RWPE1 (cell line): ENCODE measurements around the gene DCUN1D2.
"Not testable (repeated sequence)": the region's sequence is repeated elsewhere in the genome, so short reads cannot be mapped to it uniquely, and the experiment has no call there.

Experiments used
- CTCF ChIA-PET: fragments of 350-600 bp; sonication (Branson Sonifier 250); formaldehyde crosslinking; extraction: SDS; loops from one replicate; lab custom pipeline; 2021; lab: Yijun Ruan, JAX
- POLR2A ChIA-PET: fragments of 400-600 bp; formaldehyde crosslinking; extraction: SDS; loops from one replicate; lab custom pipeline; 2020; ENCODE audit warnings: antibody characterized with exemption; ENCODE audit not compliant: low non-redundant PET; lab: Yijun Ruan, JAX
- DNase-seq: peaks from one replicate; pipeline ENCODE4 v3.0.0; 2012; ENCODE audit warnings: low spot score
- H3K27ac ChIP-seq: fragments of 450-650 bp; 2 replicates; pipeline ENCODE4 v1.5.1; 2017
- CTCF ChIP-seq: fragments of 450-650 bp; conservative IDR thresholded peaks from 2 replicates; pipeline ENCODE4 v1.5.1; 2017; ENCODE audit warnings: low read depth, mild to moderate bottlenecking

The DCUN1D2 gene

GRCh38 chr13:113450861-113451620, 39.5 kb downstream of the DCUN1D2 start:
- POLR2A ChIA-PET, result not testable (repeated sequence)
- CTCF ChIA-PET, result interaction anchor here (0.7 to 1.0 kb wide), 3 partner anchors 40 to 416 kb away, joined by 3 read pairs; no protein-coding TSS in a partner anchor

GRCh38 chr13:113450348-113450744, 40.2 kb downstream of the DCUN1D2 start:
- CTCF ChIA-PET, result interaction anchor here (0.7 kb wide), 1 partner anchor 366 kb away, joined by 3 read pairs; no protein-coding TSS in a partner anchor
- DNase-seq, POLR2A ChIA-PET: not testable (repeated sequence)
- H3K27ac ChIP-seq, result peak overlapping the region; percentile 91

More at GRCh38 chr13:113450861-113451620, 39.5 kb downstream of the DCUN1D2 start:
- TF ChIP-seq CTCF, result peak; percentile 43
- H3K27ac ChIP-seq, result peak overlapping the region; percentile 91
- DNase-seq, result not testable (repeated sequence)

- H3K27ac ChIP-seq, result peak overlapping the region; percentile 91
- TF ChIP-seq CTCF, result no peak
- CTCF ChIA-PET, result interaction anchor here (0.7 kb wide), 1 partner anchor 367 kb away, joined by 3 read pairs; no protein-coding TSS in a partner anchor
- POLR2A ChIA-PET, result no interaction called here
- no peak for DNase-seq
Measured at GRCh38 chr13:113449693-113450347, 40.7 kb downstream of the DCUN1D2 start.

- no peak for TF ChIP-seq CTCF
- CTCF ChIA-PET, result no interaction called here
- H3K27ac ChIP-seq, result peak overlapping the region; percentile 91
Measured at GRCh38 chr13:113448885-113449692, 41.4 kb downstream of the DCUN1D2 start.

GRCh38 chr13:113448545-113448884, 42.0 kb downstream of the DCUN1D2 start:
- no peak for TF ChIP-seq CTCF
- POLR2A ChIA-PET, result interaction anchor here (0.6 to 0.7 kb wide), 2 partner anchors 17 to 617 kb away, joined by 3 read pairs; no protein-coding TSS in a partner anchor

More at GRCh38 chr13:113448885-113449692, 41.4 kb downstream of the DCUN1D2 start:
- POLR2A ChIA-PET, result interaction anchor here (0.6 to 0.7 kb wide), 2 partner anchors 17 to 616 kb away, joined by 3 read pairs; no protein-coding TSS in a partner anchor
- DNase-seq, result peak; percentile 83

GRCh38 chr13:113447596-113447995, 42.9 kb downstream of the DCUN1D2 start:
- H3K27ac ChIP-seq, result peak overlapping the region; percentile 91
- ChIA-PET POLR2A (no interaction called here), CTCF (no interaction called here)
- no peak for TF ChIP-seq CTCF
- no peak for DNase-seq

More at GRCh38 chr13:113448545-113448884, 42.0 kb downstream of the DCUN1D2 start:
- peak overlapping the region; percentile 91 for H3K27ac ChIP-seq
- no peak for DNase-seq
- CTCF ChIA-PET, result no interaction called here
